CD14-positive monocyte (primary cell): Measurements from ENCODE around the gene ZNF365. TPM values are rescaled to one million over a fixed set of nuclear protein-coding genes. Genes with fewer than 3 reads are reported as not detected.

Experiments
- DNase-seq, 3 donors: peaks; one replicate each; pipeline ENCODE4 v3.0.0-alpha.2; 2011 to 2022
- H2AFZ ChIP-seq: 2 replicates; pipeline ENCODE4 v1.6.0; 2012; ENCODE audit warnings: mild to moderate bottlenecking, low read depth, low read length, inconsistent platforms; ENCODE audit not compliant: insufficient read depth, poor library complexity, severe bottlenecking
- H3K27ac ChIP-seq, 2 donors: 1 replicate in 1 of 2; 2 replicates in 1 of 2; pipeline ENCODE4 v1.5.1; 2012 to 2013; ENCODE audit warnings: low read length in 2 of 2, control low read depth in 1 of 2, inconsistent platforms in 1 of 2, low read depth in 1 of 2, mild to moderate bottlenecking in 1 of 2
- H3K27me3 ChIP-seq, 2 donors: one replicate each; pipeline versions ENCODE4 v1.6.0 to v1.6.1; 2011 to 2013; ENCODE audit warnings: low read length in 2 of 2; ENCODE audit not compliant: control insufficient read depth in 2 of 2, insufficient read depth in 2 of 2
- H3K36me3 ChIP-seq, 2 donors: replicated peaks in 1 of 2; 1 replicate in 1 of 2; 2 replicates in 1 of 2; pipeline versions ENCODE4 v1.5.1 to v1.6.1; 2012 to 2013; ENCODE audit warnings: low read length in 2 of 2, control low read depth in 1 of 2, inconsistent platforms in 1 of 2, mild to moderate bottlenecking in 1 of 2; ENCODE audit not compliant: insufficient read depth in 2 of 2, control insufficient read depth in 1 of 2
- H3K4me1 ChIP-seq, 2 donors: 1 replicate in 1 of 2; 2 replicates in 1 of 2; pipeline versions ENCODE4 v1.5.1 to v1.6.1; 2012 to 2013; ENCODE audit warnings: low read length in 2 of 2, control low read depth in 1 of 2, inconsistent platforms in 1 of 2, mild to moderate bottlenecking in 1 of 2, moderate library complexity in 1 of 2; ENCODE audit not compliant: insufficient read depth in 2 of 2, control insufficient read depth in 1 of 2
- H3K4me2 ChIP-seq: replicated peaks from 2 replicates; pipeline ENCODE3; 2012; ENCODE audit warnings: low read length, moderate library complexity, mild to moderate bottlenecking; ENCODE audit not compliant: poor library complexity, severe bottlenecking; ENCODE audit errors: extremely low read depth
- H3K4me3 ChIP-seq, 3 experiments: fragments of 200-600 bp in 1 of 3; sonication (generic) in 1 of 3; replicated peaks in 1 of 3; 1 replicate in 2 of 3; 2 replicates in 1 of 3; pipeline ENCODE4 v1.5.1; 2011 to 2013; ENCODE audit warnings: low read length in 3 of 3, mild to moderate bottlenecking in 3 of 3, control low read depth in 2 of 3, low read depth in 2 of 3, inconsistent platforms in 1 of 3, moderate library complexity in 1 of 3
- H3K79me2 ChIP-seq: 2 replicates; pipeline ENCODE4 v1.6.0; 2012; ENCODE audit warnings: mild to moderate bottlenecking, control low read depth, inconsistent platforms, low read length, moderate library complexity; ENCODE audit not compliant: insufficient read depth
- H3K9ac ChIP-seq: 2 replicates; pipeline ENCODE4 v1.6.0; 2017; ENCODE audit warnings: low read length, mild to moderate bottlenecking; ENCODE audit not compliant: insufficient read depth, poor library complexity, severe bottlenecking
- H3K9me3 ChIP-seq, 2 donors: replicated peaks in 1 of 2; 1 replicate in 1 of 2; 2 replicates in 1 of 2; pipeline versions ENCODE4 v1.5.1 to v1.6.1; 2012 to 2013; ENCODE audit warnings: low read length in 2 of 2, control low read depth in 1 of 2; ENCODE audit not compliant: control insufficient read depth in 1 of 2, insufficient read depth in 1 of 2
- H4K20me1 ChIP-seq: 2 replicates; pipeline ENCODE4 v1.6.0; 2012; ENCODE audit warnings: mild to moderate bottlenecking, low read length, control low read depth, moderate library complexity; ENCODE audit not compliant: insufficient read depth
- H3K27ac Mint-ChIP-seq, 7 donors: one replicate each; pipeline ENCODE4 v1.8.0; 2020; ENCODE audit warnings: mild to moderate bottlenecking in 7 of 7, mixed read lengths in 7 of 7, moderate library complexity in 6 of 7, inconsistent platforms in 2 of 7
- H3K27me3 Mint-ChIP-seq, 3 donors: one replicate each; pipeline ENCODE4 v1.8.0; 2021 to 2022; ENCODE audit warnings: low read depth in 3 of 3, mild to moderate bottlenecking in 3 of 3, mixed read lengths in 3 of 3, moderate library complexity in 3 of 3, inconsistent platforms in 1 of 3
- H3K36me3 Mint-ChIP-seq, 2 donors: one replicate each; pipeline ENCODE4 v1.8.0; 2020; ENCODE audit warnings: mixed read lengths in 2 of 2, inconsistent platforms in 1 of 2, mild to moderate bottlenecking in 1 of 2
- H3K4me1 Mint-ChIP-seq: one replicate; pipeline ENCODE4 v1.8.0; 2020; ENCODE audit warnings: mild to moderate bottlenecking, mixed read lengths
- H3K4me3 Mint-ChIP-seq, 2 donors: one replicate each; pipeline ENCODE4 v1.8.0; 2020; ENCODE audit warnings: mild to moderate bottlenecking in 2 of 2, mixed read lengths in 2 of 2, moderate library complexity in 1 of 2
- H3K9me3 Mint-ChIP-seq, 7 donors: one replicate each; pipeline ENCODE4 v1.8.0; 2020 to 2022; ENCODE audit warnings: mixed read lengths in 7 of 7, mild to moderate bottlenecking in 6 of 7, moderate library complexity in 6 of 7, inconsistent platforms in 2 of 7
- WGBS: methylation state at CpG from one replicate; pipeline ENCODE4 v1.1.5; 2013; ENCODE audit warnings: missing lambda C conversion rate; ENCODE audit not compliant: insufficient coverage; 5-methylcytosine and 5-hydroxymethylcytosine counted together
- intact Hi-C, 2 donors: fragments of 100-400 bp; cut with micrococcal nuclease; formaldehyde crosslinking; loops; one replicate each; pipeline versions ENCODE4 v1.15.0 to v1.15.1; 2023
- polyA plus RNA-seq, 3 donors: library from polyadenylated mRNA; depleted of rRNA in 1 of 3; unstranded in 2 of 3; stranded (reverse) in 1 of 3; fragments of 300-500 nt in 2 of 3; fragments of >200 nt in 1 of 3; fragmentation: Illumina TruSeq in 2 of 3; gene quantifications; 1 replicate in 2 of 3; 2 replicates in 1 of 3; pipeline ENCODE4 v1.2.3, GENCODE V29; 2012 to 2021
- TF ChIP-seq, protein P1 (sequence below): fragments of 200-600 bp; IDR thresholded peaks from one replicate; pipeline ENCODE4 v1.8.0; 2022; ENCODE audit warnings: antibody characterized with exemption, mild to moderate bottlenecking

Gene ZNF365
- polyA plus RNA-seq, 3 donors, result not detected

- peaks cover 5% of the 10 kb centered on the region for H3K4me1 Mint-ChIP-seq
- 100% methylated on average over 3 of the region's 4 CpGs for whole genome bisulfite sequencing
Measured at GRCh38 chr10:62386356-62387320, 12.5 kb downstream of the ZNF365 start.

GRCh38 chr10:62388328-62388727, 14.2 kb downstream of the ZNF365 start:
- DNase-seq, result no peak
- H3K27me3 ChIP-seq, result no peaks in the 10 kb centered on the region
- no peaks in the 10 kb centered on the region for H3K79me2 ChIP-seq
- intact Hi-C loops, result no loop called here
- Mint-ChIP-seq H3K27me3 (peaks cover 0 to 3% (median 2%) of the 10 kb centered on the region in 3 donors), H3K4me1 (peaks cover 5% of the 10 kb centered on the region), H3K4me3 (no peak overlapping the region), H3K27ac (no peak overlapping the region), H3K9me3 (peaks cover 0 to 8% (median 2%) of the 10 kb centered on the region in 7 donors), H3K36me3 (no peaks in the 10 kb centered on the region)
- no peaks in the 10 kb centered on the region for H3K36me3 ChIP-seq
- H3K9me3 ChIP-seq, result no peaks in the 10 kb centered on the region
- H3K9ac ChIP-seq, result no peak overlapping the region
- H3K27ac ChIP-seq, result no peak overlapping the region
- no peaks in the 10 kb centered on the region for H3K4me1 ChIP-seq
- no peak overlapping the region for H3K4me2 ChIP-seq
- H4K20me1 ChIP-seq, result no peaks in the 10 kb centered on the region
- H3K4me3 ChIP-seq, result no peak overlapping the region
- no peak overlapping the region for H2AFZ ChIP-seq
- 92% methylated on average over 5 of the region's 9 CpGs for WGBS
- TF ChIP-seq, protein P1, sequence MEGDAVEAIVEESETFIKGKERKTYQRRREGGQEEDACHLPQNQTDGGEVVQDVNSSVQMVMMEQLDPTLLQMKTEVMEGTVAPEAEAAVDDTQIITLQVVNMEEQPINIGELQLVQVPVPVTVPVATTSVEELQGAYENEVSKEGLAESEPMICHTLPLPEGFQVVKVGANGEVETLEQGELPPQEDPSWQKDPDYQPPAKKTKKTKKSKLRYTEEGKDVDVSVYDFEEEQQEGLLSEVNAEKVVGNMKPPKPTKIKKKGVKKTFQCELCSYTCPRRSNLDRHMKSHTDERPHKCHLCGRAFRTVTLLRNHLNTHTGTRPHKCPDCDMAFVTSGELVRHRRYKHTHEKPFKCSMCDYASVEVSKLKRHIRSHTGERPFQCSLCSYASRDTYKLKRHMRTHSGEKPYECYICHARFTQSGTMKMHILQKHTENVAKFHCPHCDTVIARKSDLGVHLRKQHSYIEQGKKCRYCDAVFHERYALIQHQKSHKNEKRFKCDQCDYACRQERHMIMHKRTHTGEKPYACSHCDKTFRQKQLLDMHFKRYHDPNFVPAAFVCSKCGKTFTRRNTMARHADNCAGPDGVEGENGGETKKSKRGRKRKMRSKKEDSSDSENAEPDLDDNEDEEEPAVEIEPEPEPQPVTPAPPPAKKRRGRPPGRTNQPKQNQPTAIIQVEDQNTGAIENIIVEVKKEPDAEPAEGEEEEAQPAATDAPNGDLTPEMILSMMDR, result no peak

More at GRCh38 chr10:62386356-62387320, 12.5 kb downstream of the ZNF365 start:
- Histone ChIP-seq H3K36me3 (no peaks in the 10 kb centered on the region), H3K27ac (no peak overlapping the region), H4K20me1 (no peaks in the 10 kb centered on the region), H3K79me2 (no peaks in the 10 kb centered on the region), H3K4me3 (no peak overlapping the region), H3K9ac (no peak overlapping the region), H3K27me3 (no peaks in the 10 kb centered on the region), H3K4me2 (no peak overlapping the region), H3K4me1 (no peaks in the 10 kb centered on the region), H3K9me3 (no peaks in the 10 kb centered on the region), H2AFZ (no peak overlapping the region)
- no peak overlapping the region for H3K27ac Mint-ChIP-seq
- intact Hi-C loops, result no loop called here
- no peaks in the 10 kb centered on the region for H3K36me3 Mint-ChIP-seq
- H3K27me3 Mint-ChIP-seq, result peaks cover 0 to 3% (median 0%) of the 10 kb centered on the region in 3 donors
- TF ChIP-seq, protein P1, result no peak
- DNase-seq, result no peak
- peaks cover 0 to 4% (median 2%) of the 10 kb centered on the region in 7 donors for H3K9me3 Mint-ChIP-seq
- no peak overlapping the region for H3K4me3 Mint-ChIP-seq
